Upper lobe of left lung (tissue), 4 donors: ENCODE measurements around the gene CFAP300.

Source experiments
- EP300 ChIP-seq, 4 donors: sonication (generic); formaldehyde crosslinking; IDR thresholded peaks; one replicate each; pipeline ENCODE4 v1.5.1; 2017; ENCODE audit warnings: antibody characterized with exemption in 4 of 4, control low read depth in 2 of 4
- POLR2A ChIP-seq, 4 donors: fragments of 450-650 bp; IDR thresholded peaks; one replicate each; pipeline ENCODE4 v1.5.1; 2016 to 2017; ENCODE audit warnings: antibody characterized with exemption in 4 of 4, mild to moderate bottlenecking in 2 of 4
- POLR2AphosphoS5 ChIP-seq, 2 donors: sonication (generic); formaldehyde crosslinking; IDR thresholded peaks; one replicate each; pipeline ENCODE4 v1.5.1; 2017; ENCODE audit warnings: antibody characterized with exemption in 2 of 2
- TF ChIP-seq, protein P1 (sequence below), 6 experiments: fragments of 450-650 bp in 4 of 6; fragments of 200-600 bp in 2 of 6; sonication (generic) in 2 of 6; IDR thresholded peaks; one replicate each; pipeline ENCODE4 v1.5.1; 2016 to 2019; ENCODE audit warnings: antibody characterized with exemption in 6 of 6

DNA sequence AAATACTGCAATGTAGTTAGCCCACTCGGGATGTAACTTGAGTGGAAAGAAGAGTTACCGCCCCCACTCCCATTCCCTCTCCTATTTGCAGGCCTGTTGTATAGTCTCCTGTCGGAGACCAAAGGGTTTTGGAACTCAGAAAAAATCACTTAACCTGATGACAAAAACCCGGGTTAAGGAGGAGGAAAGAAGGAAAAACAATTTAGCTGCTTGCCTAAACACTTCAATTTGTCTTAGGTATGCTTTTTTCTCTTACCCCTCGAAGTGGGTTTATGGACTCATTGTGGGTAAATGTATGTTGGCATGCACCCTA is 65.2 kb downstream of the CFAP300 start:
- TF ChIP-seq, protein P1, sequence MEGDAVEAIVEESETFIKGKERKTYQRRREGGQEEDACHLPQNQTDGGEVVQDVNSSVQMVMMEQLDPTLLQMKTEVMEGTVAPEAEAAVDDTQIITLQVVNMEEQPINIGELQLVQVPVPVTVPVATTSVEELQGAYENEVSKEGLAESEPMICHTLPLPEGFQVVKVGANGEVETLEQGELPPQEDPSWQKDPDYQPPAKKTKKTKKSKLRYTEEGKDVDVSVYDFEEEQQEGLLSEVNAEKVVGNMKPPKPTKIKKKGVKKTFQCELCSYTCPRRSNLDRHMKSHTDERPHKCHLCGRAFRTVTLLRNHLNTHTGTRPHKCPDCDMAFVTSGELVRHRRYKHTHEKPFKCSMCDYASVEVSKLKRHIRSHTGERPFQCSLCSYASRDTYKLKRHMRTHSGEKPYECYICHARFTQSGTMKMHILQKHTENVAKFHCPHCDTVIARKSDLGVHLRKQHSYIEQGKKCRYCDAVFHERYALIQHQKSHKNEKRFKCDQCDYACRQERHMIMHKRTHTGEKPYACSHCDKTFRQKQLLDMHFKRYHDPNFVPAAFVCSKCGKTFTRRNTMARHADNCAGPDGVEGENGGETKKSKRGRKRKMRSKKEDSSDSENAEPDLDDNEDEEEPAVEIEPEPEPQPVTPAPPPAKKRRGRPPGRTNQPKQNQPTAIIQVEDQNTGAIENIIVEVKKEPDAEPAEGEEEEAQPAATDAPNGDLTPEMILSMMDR (IDR thresholded peaks at IDR 0.05): no peak
- TF ChIP-seq EP300 (IDR thresholded peaks at IDR 0.05) (no peak), POLR2A (IDR thresholded peaks at IDR 0.05) (no peak), POLR2AphosphoS5 (IDR thresholded peaks at IDR 0.05) (no peak)
